Kidney (tissue), 14 donors: Measurements from ENCODE around the gene SH3D21. TPM values are rescaled to one million over a fixed set of nuclear protein-coding genes. Genes with fewer than 3 reads are reported as not detected.

Experiments used
- DNase-seq, 5 donors: peaks; one replicate each; pipeline ENCODE4 v3.0.0-alpha.2; 2013 to 2020
- FAIRE-seq: peaks from 2 replicates; lab custom pipeline; 2012; peaks lifted over from hg19 to GRCh38; lab: Jason Lieb, UNC
- H3K27ac ChIP-seq, 2 donors: one replicate each; pipeline ENCODE4 v1.7.0; 2013; ENCODE audit warnings: low read depth in 2 of 2, low read length in 2 of 2, inconsistent platforms in 1 of 2
- H3K27me3 ChIP-seq: one replicate; pipeline ENCODE4 v1.7.1; 2013; ENCODE audit warnings: low read length, inconsistent platforms; ENCODE audit not compliant: control insufficient read depth, insufficient read depth
- H3K36me3 ChIP-seq, 3 donors: one replicate each; pipeline versions ENCODE4 v1.7.0 to v1.7.1; 2013; ENCODE audit warnings: low read length in 3 of 3, control low read depth in 1 of 3, inconsistent platforms in 1 of 3; ENCODE audit not compliant: insufficient read depth in 3 of 3, control insufficient read depth in 2 of 3
- H3K4me1 ChIP-seq, 3 donors: one replicate each; pipeline versions ENCODE4 v1.7.0 to v1.7.1; 2013; ENCODE audit warnings: low read length in 3 of 3, inconsistent platforms in 1 of 3, low read depth in 1 of 3; ENCODE audit not compliant: control insufficient read depth in 2 of 3, insufficient read depth in 2 of 3
- H3K4me3 ChIP-seq, 3 donors: one replicate each; pipeline versions ENCODE4 v1.7.0 to v1.8.1; 2013; ENCODE audit warnings: low read length in 3 of 3, control low read depth in 1 of 3, inconsistent platforms in 1 of 3
- H3K9ac ChIP-seq, 3 donors: one replicate each; pipeline versions ENCODE4 v1.7.0 to v1.7.1; 2013; ENCODE audit warnings: low read length in 3 of 3, control low read depth in 1 of 3, inconsistent platforms in 1 of 3
- H3K9me3 ChIP-seq, 3 donors: one replicate each; pipeline versions ENCODE4 v1.7.0 to v1.7.1; 2013; ENCODE audit warnings: low read length in 3 of 3, control low read depth in 1 of 3, inconsistent platforms in 1 of 3; ENCODE audit not compliant: control insufficient read depth in 2 of 3, insufficient read depth in 1 of 3
- CTCF ChIP-seq: IDR thresholded peaks from 3 replicates; pipeline ENCODE4 v1.5.1; 2012; ENCODE audit warnings: mild to moderate bottlenecking, moderate library complexity, borderline replicate concordance; ENCODE audit not compliant: insufficient read depth; ENCODE audit errors: extremely low read depth
- intact Hi-C: fragments of 100-400 bp; cut with DNase I; formaldehyde crosslinking; loops from one replicate; pipeline ENCODE4 v1.11.1; 2022
- polyA plus RNA-seq: library from polyadenylated mRNA; stranded (reverse); fragments of 350-450 nt; fragmentation: Illumina TruSeq; extraction: RNeasy Lipid Tissue Mini Kit (QIAGEN cat#74804); gene quantifications from one replicate; pipeline ENCODE4 v1.2.3, GENCODE V29; 2014; ENCODE audit warnings: low read depth, low replicate concordance; ENCODE audit not compliant: insufficient read depth
- total RNA-seq: library from RNA; stranded (reverse); fragmentation: NEBNext Ultra II Directional; extraction: Animal tissue kit (Norgen Biotek cat#: 25700); gene quantifications from one replicate; pipeline ENCODE4 v1.2.1, GENCODE V29; 2021
- donor health status: control.
- donor health status: control.
- donor health status: control.
- donor health status: control.
- donor health status: control.
- donor health status: DM: yes; HTN: yes; CAD: no.
- donor health status: Normal renal cell carcinoma (clear cell type).

SH3D21 gene
- total and polyA plus RNA-seq, 2 donors from 2014 or later: 5.7 to 33.4 TPM

GRCh38 chr1:36274201-36274600, 32.0 kb upstream of the SH3D21 start:
- H3K27ac ChIP-seq: no peak overlapping the region
- no peak overlapping the region for H3K9ac ChIP-seq
- peaks cover 0 to 3% (median 0%) of the 10 kb centered on the region in 3 donors for H3K4me1 ChIP-seq
- FAIRE-seq: no peak
- H3K27me3 ChIP-seq: no peaks in the 10 kb centered on the region
- H3K4me3 ChIP-seq: no peak overlapping the region
- intact Hi-C loops: no loop called here
- no peaks in the 10 kb centered on the region for H3K9me3 ChIP-seq
- no peak for DNase-seq
- peaks cover 0 to 2% (median 0%) of the 10 kb centered on the region in 3 donors for H3K36me3 ChIP-seq
- no peak for TF ChIP-seq CTCF

- no peak for FAIRE-seq
- Histone ChIP-seq H3K36me3 (no peaks in the 10 kb centered on the region), H3K27ac (no peak overlapping the region), H3K9ac (no peak overlapping the region), H3K4me3 (no peak overlapping the region), H3K9me3 (no peaks in the 10 kb centered on the region), H3K27me3 (no peaks in the 10 kb centered on the region), H3K4me1 (peaks cover 0 to 14% (median 0%) of the 10 kb centered on the region in 3 donors)
- TF ChIP-seq CTCF: no peak
- intact Hi-C loops: no loop called here
- no peak for DNase-seq
Observed at GRCh38 chr1:36276688-36277087, 29.5 kb upstream of the SH3D21 start.

GRCh38 chr1:36279110-36279788, 26.9 kb upstream of the SH3D21 start:
- peaks cover 0 to 14% (median 0%) of the 10 kb centered on the region in 3 donors for H3K4me1 ChIP-seq
- H3K27me3 ChIP-seq: no peaks in the 10 kb centered on the region
- H3K9me3 ChIP-seq: no peaks in the 10 kb centered on the region
- DNase-seq (no peak), FAIRE-seq (no peak)
- H3K36me3 ChIP-seq: peaks cover 0 to 14% (median 0%) of the 10 kb centered on the region in 3 donors
- intact Hi-C loops: no loop called here
- no peak for TF ChIP-seq CTCF
- H3K27ac ChIP-seq: no peak overlapping the region
- no peak overlapping the region for H3K4me3 ChIP-seq
- no peak overlapping the region for H3K9ac ChIP-seq
